GM19328 (cell line): ENCODE data around the gene ARHGEF33.
"Not testable (repeated sequence)": the region's sequence is repeated elsewhere in the genome, so short reads cannot be mapped to it uniquely, and the experiment has no call there.

Experiments used
- ATAC-seq: cut with Tn5 transposase; IDR thresholded peaks from one replicate; pipeline ENCODE4 v1.9.1; 2021; ENCODE audit warnings: mild to moderate bottlenecking, moderate library complexity; ENCODE audit not compliant: unreplicated experiment

Gene ARHGEF33

DNA sequence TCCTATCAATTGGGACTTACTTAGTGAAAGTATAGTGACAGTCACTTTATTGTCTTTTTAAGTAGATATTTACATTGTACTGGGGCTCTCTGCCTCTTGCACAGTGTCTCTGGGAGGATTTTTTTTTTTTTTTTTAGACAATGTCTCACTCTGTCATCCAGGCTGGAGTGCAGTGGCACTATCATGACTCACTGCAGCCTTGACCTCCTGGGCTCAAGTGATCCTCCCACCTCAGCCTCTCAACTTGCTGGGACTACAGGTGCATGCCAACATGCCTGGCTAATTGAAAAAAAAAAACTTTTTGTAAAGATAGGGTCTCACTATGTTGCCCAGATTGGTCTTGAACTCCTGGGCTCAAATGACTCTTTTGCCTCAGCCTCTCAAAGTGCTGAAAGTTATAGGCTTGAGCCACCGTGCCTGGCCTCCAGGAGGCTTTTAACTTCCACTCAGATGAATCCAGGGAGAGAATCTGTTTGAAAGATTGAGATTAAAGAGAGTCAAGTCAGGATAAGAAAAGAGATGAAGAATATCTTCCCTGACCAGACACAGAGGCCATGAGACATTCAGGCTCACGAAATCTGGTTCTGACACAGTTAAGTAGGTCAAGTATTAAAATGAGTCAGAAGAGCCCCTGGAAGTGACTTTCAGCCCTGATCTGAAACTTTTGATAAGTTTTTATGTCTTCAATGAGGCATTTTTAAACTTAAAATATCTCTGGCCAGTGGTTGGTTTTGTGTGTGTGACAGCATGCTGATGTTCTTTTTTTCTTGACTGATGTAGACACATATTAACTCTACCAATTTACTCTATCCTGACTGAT, 18.3 kb downstream of the ARHGEF33 start:
- peak; percentile 78 for ATAC-seq

DNA sequence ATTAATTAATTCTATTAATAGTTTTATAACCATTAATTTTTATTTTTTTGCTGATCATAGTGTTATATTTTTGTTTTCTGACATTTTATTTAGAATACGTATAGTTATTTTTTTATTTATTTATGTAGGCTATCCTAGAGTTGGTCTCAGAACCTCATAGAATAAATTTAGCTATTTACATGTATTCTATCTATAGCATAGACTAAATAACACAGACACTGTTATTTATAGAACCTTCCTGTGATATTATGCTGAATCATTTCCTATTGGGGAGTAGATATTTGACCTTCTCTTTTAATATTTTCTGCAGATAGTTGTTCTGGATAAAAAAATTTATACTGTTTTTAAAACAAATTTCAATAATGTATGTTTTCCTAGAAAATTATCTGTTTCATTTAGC, 20.2 kb downstream of the ARHGEF33 start:
- no peak for ATAC-seq

GRCh38 chr2:38911191-38911590, 21.5 kb downstream of the ARHGEF33 start:
- ATAC-seq, result no peak

- no peak for ATAC-seq
Observed at GRCh38 chr2:38912619-38913018, 22.9 kb downstream of the ARHGEF33 start.

- ATAC-seq, result no peak
Observed at GRCh38 chr2:38922389-38922788, 32.7 kb downstream of the ARHGEF33 start.

GRCh38 chr2:38922902-38923301, 33.2 kb downstream of the ARHGEF33 start:
- ATAC-seq, result no peak

- ATAC-seq, result no peak
Observed at GRCh38 chr2:38925982-38926381, 36.3 kb downstream of the ARHGEF33 start.

- no peak for ATAC-seq
Observed at GRCh38 chr2:38930600-38930999, 40.9 kb downstream of the ARHGEF33 start.

DNA sequence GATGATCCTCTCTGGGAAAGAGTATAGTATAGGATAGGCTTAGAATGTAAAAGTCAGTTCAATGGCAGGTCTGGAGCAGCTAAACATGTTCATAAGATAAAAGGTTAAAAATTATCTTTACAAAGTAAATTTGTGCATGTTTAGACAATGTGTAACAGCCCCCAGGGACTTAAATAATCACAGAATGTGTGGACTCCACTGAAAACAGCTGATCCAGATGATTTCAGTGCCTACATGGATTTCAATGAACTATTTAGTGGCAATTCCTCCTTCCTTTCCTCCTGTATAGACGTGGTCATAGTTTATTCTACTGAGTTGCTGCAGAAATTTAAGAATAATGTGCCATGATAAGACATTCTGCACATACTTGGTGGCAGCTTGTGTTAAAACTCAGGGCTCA, 42.9 kb downstream of the ARHGEF33 start:
- ATAC-seq, result no peak

DNA sequence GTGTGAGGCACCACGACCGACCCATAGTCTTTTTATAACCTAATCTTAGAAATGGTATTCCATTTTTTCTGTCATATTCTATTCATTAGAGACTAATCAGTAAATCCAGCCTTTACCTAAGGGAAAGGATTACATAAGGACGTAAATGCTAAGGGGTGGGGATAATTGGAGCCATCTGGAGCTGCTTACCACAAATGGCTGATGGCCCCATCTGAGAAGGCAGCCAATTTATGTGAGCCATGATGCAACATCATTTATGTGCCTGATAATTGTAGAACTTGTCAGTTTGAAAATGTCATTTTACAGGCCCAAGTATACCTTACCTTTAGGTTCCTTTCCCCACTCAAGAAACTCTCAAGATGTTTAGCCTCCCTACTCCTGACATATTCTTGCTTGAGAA, 44.0 kb downstream of the ARHGEF33 start:
- no peak for ATAC-seq

DNA sequence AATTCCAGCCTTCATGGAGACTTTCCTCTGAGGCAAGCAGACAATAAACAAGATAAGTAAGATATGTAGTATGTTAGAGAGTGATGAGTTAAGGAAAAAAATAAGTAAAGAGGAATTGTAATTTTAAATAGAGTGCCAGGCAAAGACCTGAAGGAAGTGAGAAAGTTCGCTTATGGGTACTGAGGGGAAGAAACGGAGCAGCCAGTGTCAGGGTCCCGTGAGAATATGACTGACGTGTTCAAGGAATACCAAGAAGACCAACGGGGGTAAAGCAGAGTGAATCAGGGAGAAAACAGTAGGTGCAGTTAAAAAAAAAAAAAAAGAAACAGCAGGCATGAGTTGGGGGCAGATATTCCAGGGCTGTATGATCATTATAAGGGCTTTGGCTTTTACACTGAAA, 45.1 kb downstream of the ARHGEF33 start:
- ATAC-seq, result no peak

DNA sequence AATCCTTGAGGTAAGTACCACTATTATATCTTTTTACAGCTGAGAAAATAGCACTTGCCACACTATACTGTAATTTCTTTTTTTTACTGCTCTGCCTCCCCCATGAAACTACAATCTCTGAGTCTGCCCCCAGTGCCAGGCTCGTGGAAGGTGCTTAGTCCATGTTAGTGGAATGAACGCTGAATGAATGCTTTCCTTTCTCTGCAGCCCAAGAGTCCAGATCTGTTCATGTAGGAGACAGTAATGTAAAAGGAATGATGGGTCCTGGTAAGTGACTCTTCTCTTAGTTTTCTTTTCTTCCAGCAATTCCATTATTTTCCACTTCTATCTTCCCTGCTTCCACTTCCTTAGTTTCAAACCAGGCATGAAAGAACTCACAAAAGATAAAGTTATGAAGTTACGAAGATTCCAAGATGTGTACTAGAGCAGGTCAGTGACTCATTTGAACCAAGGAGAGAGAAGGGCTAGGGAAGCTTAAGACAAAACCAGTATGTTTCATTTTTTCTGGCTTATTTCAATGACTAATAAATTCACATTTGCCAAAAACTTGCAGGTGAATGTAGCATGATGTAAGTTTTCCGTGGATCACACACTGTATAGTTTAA, 46.0 kb downstream of the ARHGEF33 start:
- ATAC-seq, result no peak

- ATAC-seq, result not testable (repeated sequence)
Observed at GRCh38 chr2:38936516-38936915, 46.8 kb downstream of the ARHGEF33 start.

GRCh38 chr2:38937548-38937947, 47.9 kb downstream of the ARHGEF33 start:
- ATAC-seq, result no peak

GRCh38 chr2:38940746-38941145, 51.1 kb downstream of the ARHGEF33 start:
- no peak for ATAC-seq

- no peak for ATAC-seq
Observed at GRCh38 chr2:38943784-38944183, 54.1 kb downstream of the ARHGEF33 start.

DNA sequence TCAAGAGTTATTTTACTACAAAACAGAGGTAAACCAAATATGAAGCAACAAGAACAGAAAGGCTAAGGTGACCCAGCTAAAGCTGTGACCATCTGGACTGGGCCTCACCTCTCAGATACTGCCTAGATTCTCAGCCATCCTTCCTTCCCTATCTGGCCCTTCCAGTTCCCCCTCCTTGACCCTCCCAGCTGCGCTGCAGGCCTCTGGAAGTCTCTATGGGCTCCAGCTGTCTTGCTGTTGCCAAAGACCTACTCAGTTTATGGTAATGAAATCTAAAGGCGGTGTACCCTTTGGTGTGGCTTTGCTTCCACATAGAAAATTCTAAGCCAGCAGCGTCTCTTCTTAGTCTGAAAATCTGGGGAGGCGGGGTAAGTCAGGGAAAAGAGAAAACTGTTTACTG, 55.7 kb downstream of the ARHGEF33 start:
- ATAC-seq, result no peak

GRCh38 chr2:38945911-38946310, 56.2 kb downstream of the ARHGEF33 start:
- no peak for ATAC-seq

GRCh38 chr2:38947241-38948239, 57.9 kb downstream of the ARHGEF33 start:
- no peak for ATAC-seq

GRCh38 chr2:38948387-38948882, 58.8 kb downstream of the ARHGEF33 start:
- no peak for ATAC-seq

GRCh38 chr2:38948995-38949394, 59.3 kb downstream of the ARHGEF33 start:
- no peak for ATAC-seq
